GM12878 (cell line): ENCODE results near the gene RAPH1. TPM values are rescaled to one million over a fixed set of nuclear protein-coding genes. Genes with fewer than 3 reads are reported as not detected.

ENCODE experiments used
- ATAC-seq: fragments of 200-7000 bp; cut with Tn5 transposase; 3 replicates; pipeline ENCODE4 v1.9.1; 2020; ENCODE audit warnings: mild to moderate bottlenecking, moderate library complexity
- BruUV-seq: library from RNA; stranded (reverse); fragments of 400-500 nt; replicated peaks from 2 replicates; lab custom pipeline; 2021; lab: Mats Ljungman, UMichigan
- CTCF ChIA-PET: fragments of 300-600 bp; sonication (Branson Sonifier 250); formaldehyde crosslinking; extraction: SDS; loops from one replicate; lab custom pipeline; 2021; ENCODE audit warnings: inconsistent platforms; lab: Yijun Ruan, JAX
- POLR2A ChIA-PET: fragments of 350-600 bp; formaldehyde crosslinking; extraction: SDS; loops from one replicate; lab custom pipeline; 2021; ENCODE audit warnings: inconsistent platforms; lab: Charles Lee
- RAD21 ChIA-PET: fragments of 300-600 bp; sonication (Branson Sonifier 250); formaldehyde crosslinking; loops from one replicate; lab custom pipeline; 2023; ENCODE audit warnings: antibody characterized with exemption; ENCODE audit not compliant: unreplicated experiment; lab: Charles Lee
- SMC1A ChIA-PET: fragments of 300-600 bp; sonication (Branson Sonifier 250); formaldehyde crosslinking; loops from one replicate; lab custom pipeline; 2023; ENCODE audit not compliant: unreplicated experiment, uncharacterized antibody; lab: Charles Lee
- DNase-seq: peaks from one replicate; pipeline ENCODE4 v3.0.0-alpha.2; 2011; ENCODE audit warnings: low read depth, low spot score
- FAIRE-seq: peaks from 3 replicates; lab custom pipeline; 2011; peaks lifted over from hg19 to GRCh38; lab: Jason Lieb, UNC
- H2AFZ ChIP-seq: 2 replicates; pipeline ENCODE4 v1.6.0; 2011; ENCODE audit warnings: low read depth, low read length, control low read depth; ENCODE audit not compliant: control insufficient read depth
- H3K27ac ChIP-seq: 2 replicates; pipeline ENCODE4 v1.5.1; 2011; ENCODE audit warnings: control low read depth; ENCODE audit not compliant: control insufficient read depth, insufficient read depth
- H3K27me3 ChIP-seq, 2 experiments: replicated peaks in 1 of 2; 2 replicates each; pipeline versions ENCODE4 v1.6.0 to v1.6.1; 2011; ENCODE audit warnings: low read length in 1 of 2; ENCODE audit not compliant: control insufficient read depth in 2 of 2, insufficient read depth in 2 of 2
- H3K36me3 ChIP-seq, 2 experiments: 2 replicates each; pipeline ENCODE4 v1.5.1; 2011; ENCODE audit warnings: low read length in 1 of 2; ENCODE audit not compliant: control insufficient read depth in 2 of 2, insufficient read depth in 2 of 2
- H3K4me1 ChIP-seq: 2 replicates; pipeline ENCODE4 v1.6.1; 2011; ENCODE audit warnings: mild to moderate bottlenecking, low read length, moderate library complexity, mixed read lengths; ENCODE audit not compliant: control insufficient read depth, insufficient read depth
- H3K4me2 ChIP-seq: 2 replicates; pipeline ENCODE4 v1.6.0; 2011; ENCODE audit warnings: control low read depth; ENCODE audit not compliant: control insufficient read depth, insufficient read depth
- H3K4me3 ChIP-seq: fragments of 200-600 bp; sonication (generic); 2 replicates; pipeline ENCODE4 v1.5.1; 2016
- H3K79me2 ChIP-seq: 2 replicates; pipeline ENCODE4 v1.6.0; 2011; ENCODE audit warnings: low read length; ENCODE audit not compliant: control insufficient read depth, insufficient read depth
- H3K9ac ChIP-seq: 2 replicates; pipeline ENCODE4 v1.8.0; 2011; ENCODE audit warnings: low read length, control low read depth, mixed read lengths; ENCODE audit not compliant: control insufficient read depth, insufficient read depth
- H3K9me3 ChIP-seq: replicated peaks from 3 replicates; pipeline ENCODE4 v1.5.1; 2011; ENCODE audit warnings: mild to moderate bottlenecking, low read length; ENCODE audit not compliant: control insufficient read depth, insufficient read depth
- H4K20me1 ChIP-seq: 2 replicates; pipeline ENCODE4 v1.6.0; 2011; ENCODE audit not compliant: control insufficient read depth, insufficient read depth
- BCL11A ChIP-seq: IDR thresholded peaks from 2 replicates; pipeline ENCODE4 v1.6.1; 2011; ENCODE audit warnings: low read depth, low read length
- BMI1 ChIP-seq: fragments of 450-650 bp; IDR thresholded peaks from 2 replicates; pipeline ENCODE4 v1.6.1; 2016; ENCODE audit warnings: mild to moderate bottlenecking, moderate library complexity, borderline replicate concordance
- CBFB ChIP-seq: IDR thresholded peaks from 2 replicates; pipeline ENCODE4 v1.6.1; 2016; ENCODE audit warnings: antibody characterized with exemption, low read depth
- CHD4 ChIP-seq: fragments of 200-600 bp; sonication (generic); IDR thresholded peaks from 2 replicates; pipeline ENCODE4 v1.6.1; 2016; ENCODE audit warnings: mild to moderate bottlenecking
- E2F8 ChIP-seq: fragments of 450-650 bp; IDR thresholded peaks from 2 replicates; pipeline ENCODE4 v1.6.1; 2018; ENCODE audit warnings: mild to moderate bottlenecking, low read depth, moderate library complexity; ENCODE audit not compliant: partially characterized antibody
- EGR1 ChIP-seq, 2 experiments: IDR thresholded peaks; 1 replicate in 1 of 2; 2 replicates in 1 of 2; pipeline ENCODE4 v1.6.1; 2011 to 2012; ENCODE audit warnings: low read depth in 2 of 2, low read length in 2 of 2, borderline replicate concordance in 1 of 2, mild to moderate bottlenecking in 1 of 2, moderate library complexity in 1 of 2
- GABPA ChIP-seq: IDR thresholded peaks from 2 replicates; pipeline ENCODE4 v1.6.1; 2014; ENCODE audit warnings: antibody characterized with exemption, low read depth, mild to moderate bottlenecking, inconsistent platforms
- HDGF ChIP-seq: fragments of 450-650 bp; IDR thresholded peaks from 2 replicates; pipeline ENCODE4 v1.6.1; 2016; ENCODE audit warnings: antibody characterized with exemption
- MTA2 ChIP-seq: fragments of 450-650 bp; IDR thresholded peaks from 2 replicates; pipeline ENCODE4 v1.6.1; 2016; ENCODE audit warnings: low read depth, mild to moderate bottlenecking, moderate library complexity
- MTA3 ChIP-seq: IDR thresholded peaks from 2 replicates; pipeline ENCODE4 v1.6.1; 2012; ENCODE audit warnings: low read length, inconsistent platforms, borderline replicate concordance
- RBBP5 ChIP-seq: fragments of 200-600 bp; sonication (generic); conservative IDR thresholded peaks from 2 replicates; pipeline ENCODE4 v1.6.1; 2016
- SMC3 ChIP-seq: IDR thresholded peaks from 2 replicates; pipeline ENCODE4 v1.6.1; 2011; ENCODE audit warnings: low read length, improper control_type of control experiment, borderline replicate concordance
- SRF ChIP-seq, 2 experiments: IDR thresholded peaks; 2 replicates each; pipeline ENCODE4 v1.6.1; 2011; ENCODE audit warnings: low read depth in 2 of 2, low read length in 2 of 2, mild to moderate bottlenecking in 1 of 2, moderate library complexity in 1 of 2
- TCF3 ChIP-seq: IDR thresholded peaks from 2 replicates; pipeline ENCODE4 v1.6.1; 2012; ENCODE audit warnings: low read depth, mild to moderate bottlenecking, low read length, borderline replicate concordance; ENCODE audit not compliant: insufficient read depth
- YBX1 ChIP-seq: fragments of 450-650 bp; IDR thresholded peaks from 2 replicates; pipeline ENCODE4 v1.6.1; 2016; ENCODE audit warnings: antibody characterized with exemption
- WGBS: methylation state at CpG from one replicate; pipeline ENCODE4 v1.1.6; 2016; ENCODE audit warnings: low lambda C conversion rate; ENCODE audit not compliant: insufficient replicate concordance, insufficient coverage; ENCODE audit errors: missing lambda C conversion rate; 5-methylcytosine and 5-hydroxymethylcytosine counted together
- in situ Hi-C: fragments of 300-500 bp; cut with MboI; formaldehyde crosslinking; loops from 9 replicates; pipeline ENCODE4 v1.14.3; 2018; ENCODE audit warnings: mixed read lengths
- intact Hi-C: fragments of 100-400 bp; cut with micrococcal nuclease; formaldehyde crosslinking; loops from one replicate; pipeline ENCODE4 v1.14.2; 2022; ENCODE audit not compliant: unreplicated experiment
- polyA plus RNA-seq, 11 experiments: library from polyadenylated mRNA; depleted of rRNA in 4 of 11; unstranded in 6 of 11; stranded (reverse) in 5 of 11; fragments of >200 nt; fragmentation: Nextera tagmentation in 4 of 11; fragmentation: Illumina TruSeq in 1 of 11; extraction: Ambion mirVana in 4 of 11; extraction: Trizol in 1 of 11; gene quantifications; 1 replicate in 1 of 11; 2 replicates in 10 of 11; pipeline versions ENCODE4 v1.2.1 to v1.2.3, GENCODE V29; 2011 to 2016; ENCODE audit warnings: inconsistent platforms in 2 of 11, missing spikeins in 2 of 11, low read depth in 1 of 11
- total RNA-seq, 4 experiments: library from RNA; depleted of rRNA in 3 of 4; stranded (reverse); fragments of >200 nt in 3 of 4; fragmentation: Illumina TruSeq in 1 of 4; extraction: Trizol in 1 of 4; gene quantifications; 2 replicates each; pipeline versions ENCODE4 v1.2.1 to v1.2.3, GENCODE V29; 2013 to 2021

Gene RAPH1
- total and polyA plus RNA-seq, 10 of the 15 experiments (the other 5 are each of a cell fraction or from before 2014, with no cell fraction given) = 0.09 to 0.90 (median 0.21) TPM; not detected in 7

GRCh38 chr2:203440671-203441070, 94.4 kb downstream of the RAPH1 start:
- RAD21 ChIA-PET = no interaction called here
- intact Hi-C loops = no loop called here
- ATAC-seq = no peak

GRCh38 chr2:203438528-203438927, 96.6 kb downstream of the RAPH1 start:
- intact Hi-C loops = no loop called here
- no peaks in the 10 kb centered on the region for H3K4me1 ChIP-seq
- no TSS peak for BruUV-seq
- DNase-seq = no peak
- H3K4me2 ChIP-seq = no peak overlapping the region
- SMC1A ChIA-PET = interaction anchor here (1.0 to 1.4 kb wide), 2 partner anchors 10 to 157 kb away, joined by 3 to 4 read pairs; no protein-coding TSS in a partner anchor
- no peaks in the 10 kb centered on the region for H4K20me1 ChIP-seq
- H3K9ac ChIP-seq = no peak overlapping the region
- no peak overlapping the region for H3K4me3 ChIP-seq
- H3K27ac ChIP-seq = no peak overlapping the region
- RAD21 ChIA-PET = no interaction called here
- POLR2A ChIA-PET = interaction anchor here (0.8 kb wide), 1 partner anchor 14 kb away, joined by 4 read pairs; no protein-coding TSS in a partner anchor
- H3K9me3 ChIP-seq = no peaks in the 10 kb centered on the region
- H2AFZ ChIP-seq = no peak overlapping the region
- no peaks in the 10 kb centered on the region for H3K79me2 ChIP-seq
- no peak for ATAC-seq
- no peak for FAIRE-seq
- CTCF ChIA-PET = no interaction called here
- H3K36me3 ChIP-seq = no peaks in the 10 kb centered on the region
- WGBS = 98% methylated on average over 2 of the region's 2 CpGs
- TF ChIP-seq EGR1 (IDR thresholded peaks at IDR 0.05; ENCODE audit: borderline replicate concordance in 1 of 2, low read depth in 2 of 2, low read length in 2 of 2) = no peak
- no peak for TF ChIP-seq SMC3
- TF ChIP-seq TCF3 = no peak
- TF ChIP-seq HDGF = no peak
- TF ChIP-seq MTA3 = no peak
- no peak for TF ChIP-seq E2F8
- TF ChIP-seq, all 136 proteins: peak for 0
- H3K27me3 ChIP-seq = no peaks in the 10 kb centered on the region
- in situ Hi-C loops = no loop called here

More at GRCh38 chr2:203440671-203441070, 94.4 kb downstream of the RAPH1 start:
- H3K4me2 ChIP-seq = no peak overlapping the region
- no peak overlapping the region for H3K27ac ChIP-seq
- no peaks in the 10 kb centered on the region for H3K9me3 ChIP-seq
- no peaks in the 10 kb centered on the region for H3K27me3 ChIP-seq
- no peaks in the 10 kb centered on the region for H4K20me1 ChIP-seq
- no TSS peak for BruUV-seq
- DNase-seq (no peak), FAIRE-seq (no peak)
- H2AFZ ChIP-seq = no peak overlapping the region
- POLR2A ChIA-PET = no interaction called here
- TF ChIP-seq BCL11A (no peak), SRF (IDR thresholded peaks at IDR 0.05; ENCODE audit: low read depth in 2 of 2, low read length in 2 of 2) (no peak), CBFB (no peak), RBBP5 (no peak), BMI1 (no peak), GABPA (no peak), CHD4 (no peak), MTA2 (no peak), YBX1 (no peak)
- H3K36me3 ChIP-seq = no peaks in the 10 kb centered on the region
- no peak overlapping the region for H3K9ac ChIP-seq
- CTCF ChIA-PET = interaction anchor here (1.0 kb wide), 1 partner anchor 170 kb away, joined by 4 read pairs; no protein-coding TSS in a partner anchor
- in situ Hi-C loops = loop anchor here (10.0 kb wide), 1 partner anchor 866 kb away; no protein-coding TSS in a partner anchor
- WGBS = 100% methylated on average over 1 of the region's 4 CpGs
- SMC1A ChIA-PET = no interaction called here
- no peaks in the 10 kb centered on the region for H3K79me2 ChIP-seq
- H3K4me3 ChIP-seq = no peak overlapping the region
- H3K4me1 ChIP-seq = no peaks in the 10 kb centered on the region
